SJSA1 (cell line): Measurements from ENCODE around the gene LOXHD1. TPM values are rescaled to one million over a fixed set of nuclear protein-coding genes. Genes with fewer than 3 reads are reported as not detected.

Experiments
- DNase-seq, 2 experiments: peaks; one replicate each; pipeline ENCODE4 v3.0.0-alpha.2; 2015 to 2020; ENCODE audit warnings: low spot score in 2 of 2, low read depth in 1 of 2
- H3K27ac ChIP-seq: fragments of 250-450 bp; sonication (Bioruptor Pico); 2 replicates; pipeline ENCODE4 v1.5.1; 2020; ENCODE audit warnings: mild to moderate bottlenecking, moderate library complexity
- H3K27me3 ChIP-seq: fragments of 250-450 bp; sonication (Bioruptor Pico); replicated peaks from 2 replicates; pipeline ENCODE4 v1.5.1; 2020; ENCODE audit warnings: mild to moderate bottlenecking, moderate library complexity
- H3K36me3 ChIP-seq: fragments of 250-450 bp; sonication (Bioruptor Pico); 2 replicates; pipeline ENCODE4 v1.5.1; 2020; ENCODE audit warnings: mild to moderate bottlenecking
- H3K4me1 ChIP-seq: fragments of 250-450 bp; sonication (Bioruptor Pico); replicated peaks from 2 replicates; pipeline ENCODE4 v1.6.1; 2021; ENCODE audit warnings: mild to moderate bottlenecking
- H3K4me3 ChIP-seq: fragments of 250-450 bp; sonication (Bioruptor Pico); 2 replicates; pipeline ENCODE4 v1.5.1; 2020; ENCODE audit warnings: mild to moderate bottlenecking
- H3K9me3 ChIP-seq: fragments of 250-450 bp; sonication (Bioruptor Pico); replicated peaks from 2 replicates; pipeline ENCODE4 v1.5.1; 2020; ENCODE audit warnings: mild to moderate bottlenecking
- total RNA-seq: library from RNA; depleted of rRNA; stranded (reverse); fragments of >200 nt; shearing (Covaris generic); gene quantifications from 2 replicates; pipeline ENCODE4 v1.2.3, GENCODE V29; 2014

Gene LOXHD1
- total RNA-seq, 1 experiment from 2014 or later: not detected

DNA sequence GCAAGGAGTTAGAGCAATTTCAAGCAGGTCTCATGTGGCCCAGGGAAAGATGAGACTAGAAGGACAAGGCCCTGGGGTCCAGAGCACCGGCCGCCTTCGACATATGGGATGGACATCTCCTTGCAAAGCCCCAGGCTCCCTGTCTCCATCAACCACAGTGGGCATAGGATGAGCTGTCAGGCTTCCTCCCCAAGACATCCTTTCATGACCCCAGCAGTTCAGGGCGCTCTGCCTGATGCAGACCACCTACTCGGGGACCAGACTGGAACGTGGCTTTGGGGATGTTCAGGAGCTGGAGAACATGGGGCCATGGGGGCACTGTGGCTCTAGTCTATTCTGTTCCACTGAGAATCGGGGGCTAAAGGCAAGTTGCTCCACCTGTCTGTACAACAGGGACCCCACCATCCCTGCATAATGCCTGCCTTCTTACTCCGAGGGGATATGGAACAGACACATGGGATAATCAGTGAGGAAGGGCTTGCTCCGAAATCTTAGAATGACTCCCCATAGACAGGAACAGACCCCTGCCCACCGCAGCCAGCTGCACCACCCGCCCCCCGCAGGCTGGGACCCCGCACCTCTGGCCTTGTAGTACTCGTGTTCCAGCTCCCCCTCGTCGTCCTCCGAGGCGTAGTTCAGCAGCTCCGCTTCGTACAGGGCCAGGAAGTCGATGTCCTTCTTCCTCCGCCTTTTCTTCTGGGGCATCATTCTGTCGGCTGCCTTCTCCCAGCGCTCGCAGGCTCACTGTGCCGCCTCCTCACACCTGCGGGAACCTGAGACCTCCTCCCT lies 500 bp downstream of the LOXHD1 start:
- Histone ChIP-seq H3K4me1 (no peaks in the 10 kb centered on the region), H3K4me3 (no peak overlapping the region), H3K9me3 (no peaks in the 10 kb centered on the region), H3K27ac (no peak overlapping the region), H3K27me3 (peaks cover 20% of the 10 kb centered on the region; the same call in 1 of the 2 replicates), H3K36me3 (no peaks in the 10 kb centered on the region)
- DNase-seq: no peak

DNA sequence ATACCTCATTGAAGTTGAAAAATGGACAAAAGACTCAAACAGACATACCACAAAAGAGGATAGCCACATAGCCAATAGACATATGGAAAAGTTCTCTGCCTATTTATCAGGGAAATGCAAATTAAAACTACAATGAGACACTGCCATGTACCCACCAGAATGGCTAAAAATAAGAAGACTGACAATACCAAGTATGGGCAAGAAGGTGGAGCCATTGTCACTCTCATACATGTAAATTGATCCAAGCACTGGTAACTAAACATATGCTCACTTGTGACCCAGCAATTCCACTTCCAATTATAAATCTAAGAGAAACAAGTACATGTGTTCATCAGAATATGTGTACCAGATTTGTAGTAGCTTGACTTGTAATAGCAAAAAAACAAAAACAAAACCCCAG lies 4.6 kb downstream of the LOXHD1 start:
- Histone ChIP-seq H3K36me3 (no peaks in the 10 kb centered on the region), H3K27ac (no peak overlapping the region), H3K9me3 (no peaks in the 10 kb centered on the region), H3K4me1 (no peaks in the 10 kb centered on the region), H3K4me3 (no peak overlapping the region), H3K27me3 (peaks cover 23% of the 10 kb centered on the region; the same call in 1 of the 2 replicates)
- no peak for DNase-seq

DNA sequence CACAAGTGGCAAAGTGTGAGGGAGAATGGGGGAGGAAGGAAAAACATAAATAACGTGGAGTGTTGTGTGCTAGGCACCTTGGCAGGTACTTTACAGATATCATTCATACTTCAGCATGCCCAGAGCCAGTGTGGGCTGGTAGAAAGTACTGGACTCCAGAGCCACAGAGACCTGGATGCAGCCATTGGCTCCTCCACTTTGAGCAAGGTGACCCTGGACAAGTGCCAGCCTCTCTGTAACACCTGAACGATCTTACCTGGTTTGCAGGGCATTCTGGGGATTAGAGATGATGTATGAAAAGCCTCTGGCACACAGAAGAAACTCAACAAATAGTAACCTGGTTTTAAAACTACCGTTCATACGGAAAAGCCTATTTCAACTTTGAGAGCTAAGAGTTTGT lies 6.3 kb downstream of the LOXHD1 start:
- peaks cover 23% of the 10 kb centered on the region; the same call in 1 of the 2 replicates for H3K27me3 ChIP-seq
- H3K4me1 ChIP-seq: no peaks in the 10 kb centered on the region

DNA sequence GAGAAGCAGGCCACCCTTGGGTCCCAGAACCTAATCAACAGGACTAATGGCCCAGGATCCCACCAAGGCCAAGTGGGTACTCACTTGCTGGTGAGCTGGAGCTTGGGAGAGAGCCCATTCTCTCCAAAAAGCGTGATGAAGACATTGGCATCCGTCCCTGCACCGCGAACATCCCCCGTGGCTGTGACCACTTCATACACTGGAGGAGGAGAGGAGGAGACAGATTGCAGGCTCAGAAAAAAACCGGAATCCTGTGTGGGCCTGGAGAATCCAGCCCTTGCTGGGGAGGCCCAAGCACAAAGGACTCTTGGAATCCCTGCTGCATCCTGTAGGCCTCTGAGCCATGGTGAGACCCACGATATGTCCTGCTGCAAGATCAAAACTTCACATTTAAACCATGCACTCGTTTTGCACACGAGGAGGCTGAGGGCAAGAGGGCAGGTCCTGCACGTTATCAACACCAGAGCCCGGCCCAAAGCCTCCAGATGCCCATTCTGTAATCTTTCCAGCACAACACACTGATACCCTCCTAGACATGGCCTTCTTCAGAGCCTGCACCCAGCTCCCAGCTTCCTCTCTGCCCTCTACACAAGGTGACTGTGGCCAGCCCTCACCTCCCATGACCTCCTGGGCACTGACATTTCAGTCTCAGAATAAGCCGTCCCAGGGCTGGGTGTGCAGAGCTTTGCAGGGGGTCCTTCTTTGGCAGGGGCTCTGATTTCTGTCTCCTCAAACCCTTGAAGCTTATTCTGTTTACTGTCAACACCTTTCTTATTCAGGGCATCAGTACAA lies 7.8 kb downstream of the LOXHD1 start:
- no peak for DNase-seq
- no peaks in the 10 kb centered on the region for H3K4me1 ChIP-seq
- H3K27me3 ChIP-seq: peaks cover 23% of the 10 kb centered on the region; the same call in 1 of the 2 replicates
- no peaks in the 10 kb centered on the region for H3K9me3 ChIP-seq
- no peaks in the 10 kb centered on the region for H3K36me3 ChIP-seq
- H3K4me3 ChIP-seq: no peak overlapping the region
- no peak overlapping the region for H3K27ac ChIP-seq

More for the DNA sequence above, 6.3 kb downstream of the LOXHD1 start:
- no peaks in the 10 kb centered on the region for H3K36me3 ChIP-seq
- H3K27ac ChIP-seq: no peak overlapping the region
- H3K4me3 ChIP-seq: no peak overlapping the region
- no peak for DNase-seq
- H3K9me3 ChIP-seq: no peaks in the 10 kb centered on the region

DNA sequence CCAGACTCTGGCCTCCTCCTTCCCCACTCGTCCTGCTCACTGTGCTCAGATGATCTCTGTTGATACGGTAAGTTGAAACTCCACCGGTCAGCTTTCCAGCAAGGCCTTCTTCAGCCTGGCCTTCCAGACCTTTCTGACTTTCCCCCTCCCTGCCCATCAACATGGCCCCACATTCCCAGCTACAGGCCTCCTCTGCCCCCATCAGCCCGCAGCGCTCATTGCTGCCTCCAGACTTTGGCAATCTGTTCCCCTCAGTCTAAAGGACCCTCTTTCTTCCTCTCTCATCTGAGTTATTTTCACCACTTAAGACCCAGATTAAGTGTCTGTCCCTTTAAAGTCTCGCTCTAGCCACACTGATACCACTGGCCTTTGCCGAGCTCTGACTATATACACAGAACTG lies 10.6 kb downstream of the LOXHD1 start:
- H3K9me3 ChIP-seq: no peaks in the 10 kb centered on the region
- H3K27me3 ChIP-seq: peaks cover 4% of the 10 kb centered on the region
- no peaks in the 10 kb centered on the region for H3K4me1 ChIP-seq
- DNase-seq: no peak
- H3K4me3 ChIP-seq: no peak overlapping the region
- H3K27ac ChIP-seq: no peak overlapping the region
- no peaks in the 10 kb centered on the region for H3K36me3 ChIP-seq

DNA sequence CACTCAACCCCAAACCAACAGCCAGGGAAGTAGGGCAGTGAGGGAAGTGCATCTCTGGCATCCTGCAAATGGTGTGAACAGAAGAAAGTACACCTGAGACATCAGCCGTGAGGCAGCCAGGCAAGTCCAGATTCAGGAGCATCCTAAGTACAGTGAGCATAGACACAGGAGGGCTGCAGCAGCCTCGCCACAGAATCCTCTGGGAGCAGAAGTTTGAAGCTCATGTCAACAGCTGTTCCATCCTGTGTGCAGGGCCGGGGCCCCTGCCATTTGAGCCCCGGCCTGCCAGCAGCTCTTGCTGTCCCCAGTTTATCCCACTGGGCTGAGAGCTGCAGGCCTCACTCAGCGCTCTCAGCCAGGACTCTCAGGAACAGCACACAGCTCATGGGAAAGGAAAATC lies 14.5 kb downstream of the LOXHD1 start:
- no peaks in the 10 kb centered on the region for H3K4me1 ChIP-seq

DNA sequence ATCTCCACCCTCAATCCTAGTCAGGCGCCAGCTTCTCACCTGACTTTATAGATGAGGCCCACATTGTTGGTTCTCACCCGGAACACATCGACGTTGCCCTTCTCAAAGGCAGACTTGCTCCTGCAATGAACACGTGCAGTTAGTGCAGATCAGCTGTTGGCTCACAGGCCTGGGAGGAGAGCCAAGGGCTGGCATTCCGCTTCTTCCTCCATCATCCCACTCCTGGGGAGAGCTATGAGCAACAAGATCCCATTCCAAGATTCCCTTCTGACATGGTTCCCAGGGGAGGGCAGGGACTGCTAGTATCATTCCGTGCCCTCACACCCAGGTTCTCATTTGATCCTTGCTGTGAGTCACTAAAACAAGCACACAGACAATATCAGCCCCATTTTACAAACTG lies 15.1 kb downstream of the LOXHD1 start:
- H3K27ac ChIP-seq: no peak overlapping the region
- no peak overlapping the region for H3K4me3 ChIP-seq
- DNase-seq: no peak
- peaks cover 2% of the 10 kb centered on the region; the same call in 1 of the 2 replicates for H3K27me3 ChIP-seq
- no peaks in the 10 kb centered on the region for H3K9me3 ChIP-seq
- H3K36me3 ChIP-seq: no peaks in the 10 kb centered on the region
- H3K4me1 ChIP-seq: no peaks in the 10 kb centered on the region

More for the DNA sequence above, 14.5 kb downstream of the LOXHD1 start:
- H3K27ac ChIP-seq: no peak overlapping the region
- no peak overlapping the region for H3K4me3 ChIP-seq
- H3K9me3 ChIP-seq: no peaks in the 10 kb centered on the region
- H3K36me3 ChIP-seq: no peaks in the 10 kb centered on the region
- H3K27me3 ChIP-seq: peaks cover 2% of the 10 kb centered on the region; the same call in 1 of the 2 replicates
- no peak for DNase-seq

DNA sequence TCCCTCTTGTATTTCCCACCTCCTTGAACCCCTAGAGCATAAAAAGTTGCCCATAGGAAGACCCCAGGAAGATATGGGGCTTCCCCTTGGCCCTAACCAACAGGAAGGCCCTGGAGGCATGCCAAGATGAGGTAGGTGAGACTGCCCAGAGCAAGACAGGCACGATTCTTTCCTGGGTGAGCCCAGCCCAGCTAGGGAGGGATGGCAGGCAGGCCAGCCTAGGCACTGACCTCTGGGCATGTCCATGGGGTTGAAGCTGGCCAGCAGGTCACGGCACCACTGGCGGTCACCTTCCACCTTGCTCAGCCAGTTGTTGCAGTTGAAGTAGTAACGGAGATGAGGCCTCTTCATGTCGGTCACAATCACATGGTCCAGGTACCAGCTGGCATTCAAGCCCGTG lies 17.6 kb downstream of the LOXHD1 start:
- Histone ChIP-seq H3K9me3 (no peaks in the 10 kb centered on the region), H3K4me1 (no peaks in the 10 kb centered on the region), H3K27ac (no peak overlapping the region), H3K27me3 (peaks cover 2% of the 10 kb centered on the region; the same call in 1 of the 2 replicates), H3K4me3 (no peak overlapping the region), H3K36me3 (no peaks in the 10 kb centered on the region)
- no peak for DNase-seq

DNA sequence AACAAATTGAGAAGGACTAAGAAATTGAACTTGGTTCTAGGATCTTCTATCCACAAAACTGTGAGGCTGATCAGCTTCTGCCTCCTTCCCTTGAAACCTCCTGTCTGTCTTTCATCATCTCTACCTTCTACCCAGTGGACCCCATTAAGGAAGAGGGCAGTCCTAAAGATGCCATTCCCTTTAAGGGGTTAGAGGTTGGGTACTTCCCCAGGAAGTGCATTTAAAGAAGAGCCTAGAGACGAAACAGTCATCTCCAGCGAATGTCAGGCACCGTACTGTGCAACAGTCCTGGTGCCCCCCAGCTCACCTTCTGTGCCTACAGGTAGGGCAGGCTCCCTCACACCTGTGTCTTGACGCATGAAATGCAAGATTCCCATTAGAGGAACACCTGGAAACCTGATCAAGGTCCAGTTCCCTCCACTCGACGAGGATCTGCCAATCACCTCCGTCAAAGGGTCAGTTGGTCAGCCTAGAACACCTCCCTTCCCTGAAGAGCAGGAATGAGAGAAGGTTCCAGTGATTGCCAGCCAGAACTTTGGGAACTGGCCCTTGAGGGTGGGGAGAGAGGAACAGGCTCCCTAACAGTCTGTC lies 20.9 kb downstream of the LOXHD1 start:
- DNase-seq: peak in 1 of 2 experiments; percentile 9
- H3K27me3 ChIP-seq: no peaks in the 10 kb centered on the region
- H3K9me3 ChIP-seq: no peaks in the 10 kb centered on the region
- H3K36me3 ChIP-seq: no peaks in the 10 kb centered on the region
- H3K27ac ChIP-seq: no peak overlapping the region
- no peak overlapping the region for H3K4me3 ChIP-seq
- no peaks in the 10 kb centered on the region for H3K4me1 ChIP-seq

DNA sequence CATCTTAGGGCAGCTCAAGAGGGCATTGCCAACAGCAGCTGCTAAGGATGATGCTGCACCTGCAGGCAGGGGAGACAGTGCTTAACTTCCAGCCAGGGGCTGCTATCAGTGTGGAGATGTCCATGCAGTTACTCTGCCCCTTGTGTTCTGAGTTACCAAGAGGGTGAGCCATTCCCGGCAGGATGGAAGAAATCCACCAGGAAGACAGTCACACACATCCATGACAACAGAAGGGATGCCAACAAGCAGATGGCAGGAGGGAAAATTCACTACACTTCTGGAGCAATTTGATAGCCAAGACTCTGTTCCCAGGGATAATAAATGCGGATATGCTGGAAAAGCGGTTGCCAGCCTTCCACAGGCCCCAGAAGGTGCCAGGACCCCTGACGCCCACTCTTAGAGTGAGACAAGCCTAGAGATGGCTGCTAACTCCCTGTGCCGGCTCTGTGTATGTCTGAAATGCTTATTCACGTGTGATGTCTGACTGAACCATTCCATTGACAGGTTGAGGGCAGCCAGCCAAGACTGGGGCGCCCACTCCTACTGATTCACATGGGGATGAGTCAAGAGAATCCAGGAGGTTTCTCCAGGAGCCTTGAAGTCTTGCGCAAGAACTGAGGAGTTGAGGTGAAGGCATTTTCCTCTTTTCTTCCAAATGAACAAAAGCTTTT lies 24.5 kb downstream of the LOXHD1 start:
- no peaks in the 10 kb centered on the region for H3K9me3 ChIP-seq
- no peak overlapping the region for H3K4me3 ChIP-seq
- no peaks in the 10 kb centered on the region for H3K4me1 ChIP-seq
- no peaks in the 10 kb centered on the region for H3K27me3 ChIP-seq
- no peak overlapping the region for H3K27ac ChIP-seq
- H3K36me3 ChIP-seq: no peaks in the 10 kb centered on the region
- DNase-seq: peak in 1 of 2 experiments; percentile 37

DNA sequence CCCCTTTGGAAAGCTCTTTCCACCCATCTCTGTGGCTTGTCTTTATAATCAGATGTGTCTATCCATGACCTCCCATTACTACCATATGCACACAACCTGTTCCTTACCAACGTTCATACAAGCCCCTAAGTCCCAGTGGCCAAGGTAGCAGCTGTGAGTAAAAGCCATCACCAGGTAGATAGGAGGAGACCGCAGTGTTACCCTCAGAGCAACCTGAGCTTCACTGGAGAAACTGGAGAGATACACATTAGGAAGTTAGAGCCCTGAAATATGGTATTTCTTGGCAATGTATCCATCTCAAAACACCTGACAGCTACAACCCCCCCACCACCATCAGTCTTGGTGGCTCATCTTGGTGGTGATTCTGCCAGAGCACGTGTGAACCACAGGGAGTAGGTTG lies 26.0 kb downstream of the LOXHD1 start:
- no peak overlapping the region for H3K4me3 ChIP-seq
- H3K9me3 ChIP-seq: no peaks in the 10 kb centered on the region
- no peak overlapping the region for H3K27ac ChIP-seq
- no peak for DNase-seq
- H3K4me1 ChIP-seq: no peaks in the 10 kb centered on the region
- no peaks in the 10 kb centered on the region for H3K36me3 ChIP-seq
- H3K27me3 ChIP-seq: no peaks in the 10 kb centered on the region

DNA sequence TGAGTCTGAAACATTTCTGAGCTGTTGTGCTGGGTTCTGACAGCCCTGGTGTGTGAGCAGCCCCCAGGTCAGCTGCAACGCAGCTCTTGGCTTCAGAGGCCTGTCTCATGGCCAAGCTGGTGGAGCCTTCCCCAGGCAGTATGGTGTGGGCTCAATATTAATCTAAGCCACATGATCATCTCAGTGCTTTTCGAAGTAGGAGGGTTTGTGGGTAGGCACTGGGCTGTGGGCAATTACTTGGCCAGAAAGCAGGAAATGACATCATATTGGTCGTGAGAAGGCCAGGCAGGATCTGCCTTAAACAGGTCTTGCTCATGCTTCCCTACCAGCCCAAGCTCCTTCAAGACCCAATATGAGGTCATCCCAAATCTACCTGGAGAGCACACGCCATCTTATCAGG lies 26.9 kb downstream of the LOXHD1 start:
- H3K4me1 ChIP-seq: no peaks in the 10 kb centered on the region
- no peaks in the 10 kb centered on the region for H3K36me3 ChIP-seq
- H3K9me3 ChIP-seq: no peaks in the 10 kb centered on the region
- no peak overlapping the region for H3K27ac ChIP-seq
- no peak for DNase-seq
- no peak overlapping the region for H3K4me3 ChIP-seq
- no peaks in the 10 kb centered on the region for H3K27me3 ChIP-seq

DNA sequence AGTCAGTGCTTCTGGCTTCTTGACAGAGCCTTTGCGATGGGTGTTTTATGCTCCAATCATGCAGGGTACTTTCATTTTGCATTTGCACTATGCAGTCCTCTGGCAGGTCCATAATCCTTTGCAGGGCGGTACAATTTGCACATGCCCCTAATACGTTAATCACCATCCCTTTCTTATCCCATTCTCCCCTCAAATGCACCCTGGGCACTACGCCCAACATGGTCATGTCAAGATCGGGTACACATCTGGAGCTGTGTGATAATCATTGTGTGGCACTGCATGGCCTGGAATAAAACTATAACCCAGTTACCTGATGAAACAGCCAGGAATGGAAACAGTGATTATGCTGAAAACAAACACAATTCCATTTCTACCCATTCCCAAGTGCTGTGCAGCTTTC lies 27.7 kb downstream of the LOXHD1 start:
- no peaks in the 10 kb centered on the region for H3K4me1 ChIP-seq

More for the DNA sequence above, 27.7 kb downstream of the LOXHD1 start:
- no peak for DNase-seq
- H3K9me3 ChIP-seq: no peaks in the 10 kb centered on the region
- no peaks in the 10 kb centered on the region for H3K27me3 ChIP-seq
- H3K4me3 ChIP-seq: no peak overlapping the region
- H3K27ac ChIP-seq: no peak overlapping the region
- H3K36me3 ChIP-seq: no peaks in the 10 kb centered on the region
